Nephron progenitor cell (in vitro differentiated cells): ENCODE data around the gene VAV1.
"Not testable (repeated sequence)": the region's sequence is repeated elsewhere in the genome, so short reads cannot be mapped to it uniquely, and the experiment has no call there.

Source experiments
- DNase-seq: peaks from one replicate; pipeline ENCODE4 v3.0.0; 2021
- H3K27ac Mint-ChIP-seq: 2 replicates; pipeline ENCODE4 v1.8.0; 2021; ENCODE audit warnings: mild to moderate bottlenecking, moderate library complexity, mixed read lengths
- H3K27me3 Mint-ChIP-seq: 2 replicates; pipeline ENCODE4 v1.8.0; 2021; ENCODE audit warnings: mild to moderate bottlenecking, low read depth, mixed read lengths; ENCODE audit not compliant: poor library complexity
- H3K36me3 Mint-ChIP-seq: 2 replicates; pipeline ENCODE4 v1.8.0; 2021; ENCODE audit warnings: low read depth, mixed read lengths
- H3K4me1 Mint-ChIP-seq: 2 replicates; pipeline ENCODE4 v1.8.0; 2021; ENCODE audit warnings: mixed read lengths
- H3K4me3 Mint-ChIP-seq: 2 replicates; pipeline ENCODE4 v1.8.0; 2021; ENCODE audit warnings: mild to moderate bottlenecking, moderate library complexity, mixed read lengths
- H3K9me3 Mint-ChIP-seq: 2 replicates; pipeline ENCODE4 v1.8.0; 2021; ENCODE audit warnings: mild to moderate bottlenecking, moderate library complexity, mixed read lengths
- CTCF ChIP-seq: fragments of 200-600 bp; sonication (generic); IDR thresholded peaks from 2 replicates; pipeline ENCODE4 v1.5.0; 2021; ENCODE audit warnings: antibody characterized with exemption

The VAV1 gene

DNA sequence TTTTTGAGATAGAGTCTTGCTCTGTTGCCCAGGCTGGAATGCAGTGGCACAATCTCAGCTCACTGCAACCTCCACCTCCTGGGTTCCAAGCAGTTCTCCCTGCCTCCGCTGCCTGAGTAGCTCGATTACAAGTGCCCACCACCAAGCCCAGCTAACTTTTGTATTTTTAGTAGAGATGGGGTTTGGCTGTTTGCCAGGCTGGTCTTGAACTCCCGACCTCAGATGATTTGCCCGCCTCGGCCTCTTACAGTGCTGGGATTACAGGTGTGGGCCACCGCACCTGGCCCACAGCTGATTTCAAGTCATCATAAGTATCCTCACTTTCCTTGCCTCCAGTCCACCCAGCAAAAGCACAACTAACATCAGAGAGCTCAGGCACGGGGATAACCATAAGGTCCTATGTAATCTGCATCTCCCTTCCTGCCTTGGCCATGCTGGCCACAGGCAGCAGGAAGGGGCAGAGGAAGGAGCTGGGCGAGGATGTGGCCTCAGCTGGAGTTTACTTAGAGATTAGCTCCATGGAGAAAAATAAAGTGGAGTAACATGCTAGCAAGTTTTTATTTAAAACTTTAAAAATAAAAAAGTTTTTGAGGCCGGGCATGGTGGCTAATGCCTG is 91.9 kb downstream of the VAV1 start:
- peaks cover 32% of the 10 kb centered on the region for H3K27me3 Mint-ChIP-seq
- DNase-seq: no peak
- H3K36me3 Mint-ChIP-seq: no peaks in the 10 kb centered on the region
- no peak for TF ChIP-seq CTCF
- no peak overlapping the region for H3K4me3 Mint-ChIP-seq
- no peak overlapping the region for H3K27ac Mint-ChIP-seq
- peaks cover 16% of the 10 kb centered on the region for H3K9me3 Mint-ChIP-seq
- no peaks in the 10 kb centered on the region for H3K4me1 Mint-ChIP-seq

DNA sequence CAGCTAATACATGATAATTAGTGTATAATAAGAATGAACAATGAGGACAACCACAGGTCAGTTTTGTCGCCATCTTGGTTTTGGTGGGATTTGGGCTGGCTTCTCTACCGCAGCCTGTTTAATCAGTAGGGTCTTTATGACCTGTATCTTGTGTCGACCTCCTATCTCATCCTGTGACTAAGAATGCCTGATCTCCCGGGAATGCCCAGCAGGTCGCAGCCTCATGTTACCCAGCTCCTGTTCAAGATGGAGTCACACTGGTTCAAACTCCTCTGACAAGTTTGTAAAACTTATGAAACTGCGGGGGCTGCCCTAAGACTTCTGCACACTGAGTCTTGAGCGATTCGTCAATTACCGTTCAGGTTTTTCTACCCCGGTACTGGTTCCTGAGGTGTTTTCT is 93.3 kb downstream of the VAV1 start:
- no peak for DNase-seq
- Mint-ChIP-seq H3K4me3 (no peak overlapping the region), H3K4me1 (no peaks in the 10 kb centered on the region), H3K27ac (no peak overlapping the region), H3K9me3 (peaks cover 30% of the 10 kb centered on the region), H3K36me3 (no peaks in the 10 kb centered on the region), H3K27me3 (peaks cover 32% of the 10 kb centered on the region)
- TF ChIP-seq CTCF: no peak

DNA sequence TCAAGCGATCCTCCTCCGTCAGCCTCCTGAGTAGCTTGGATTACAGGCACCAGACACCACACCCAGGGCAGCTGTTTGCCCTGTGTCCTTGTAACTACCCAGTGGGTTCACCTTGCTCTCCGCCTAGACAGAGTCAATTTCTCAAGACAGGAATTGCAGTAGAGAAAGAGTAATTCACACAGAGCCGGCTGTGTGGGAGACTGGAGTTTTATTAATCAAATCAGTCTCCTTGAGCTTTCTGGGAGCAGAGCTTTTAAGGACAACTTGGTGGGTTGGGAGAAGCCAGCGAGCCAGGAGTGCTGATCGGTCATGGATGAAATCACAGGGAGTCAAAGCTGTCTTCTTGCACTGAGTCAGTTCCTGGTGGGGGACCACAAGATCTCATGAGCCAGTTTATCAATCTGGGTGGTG is 94.2 kb downstream of the VAV1 start:
- H3K4me1 Mint-ChIP-seq: no peaks in the 10 kb centered on the region
- H3K9me3 Mint-ChIP-seq: peaks cover 39% of the 10 kb centered on the region
- H3K4me3 Mint-ChIP-seq: no peak overlapping the region
- peaks cover 32% of the 10 kb centered on the region for H3K27me3 Mint-ChIP-seq
- H3K27ac Mint-ChIP-seq: no peak overlapping the region
- no peak for DNase-seq
- no peak for TF ChIP-seq CTCF
- no peaks in the 10 kb centered on the region for H3K36me3 Mint-ChIP-seq

- Mint-ChIP-seq H3K27me3 (peaks cover 25% of the 10 kb centered on the region), H3K27ac (no peak overlapping the region), H3K4me1 (no peaks in the 10 kb centered on the region), H3K4me3 (no peak overlapping the region), H3K9me3 (peaks cover 52% of the 10 kb centered on the region), H3K36me3 (no peaks in the 10 kb centered on the region)
- DNase-seq: no peak
- no peak for TF ChIP-seq CTCF
Observed at GRCh38 chr19:6868351-6868750, 95.8 kb downstream of the VAV1 start.

DNA sequence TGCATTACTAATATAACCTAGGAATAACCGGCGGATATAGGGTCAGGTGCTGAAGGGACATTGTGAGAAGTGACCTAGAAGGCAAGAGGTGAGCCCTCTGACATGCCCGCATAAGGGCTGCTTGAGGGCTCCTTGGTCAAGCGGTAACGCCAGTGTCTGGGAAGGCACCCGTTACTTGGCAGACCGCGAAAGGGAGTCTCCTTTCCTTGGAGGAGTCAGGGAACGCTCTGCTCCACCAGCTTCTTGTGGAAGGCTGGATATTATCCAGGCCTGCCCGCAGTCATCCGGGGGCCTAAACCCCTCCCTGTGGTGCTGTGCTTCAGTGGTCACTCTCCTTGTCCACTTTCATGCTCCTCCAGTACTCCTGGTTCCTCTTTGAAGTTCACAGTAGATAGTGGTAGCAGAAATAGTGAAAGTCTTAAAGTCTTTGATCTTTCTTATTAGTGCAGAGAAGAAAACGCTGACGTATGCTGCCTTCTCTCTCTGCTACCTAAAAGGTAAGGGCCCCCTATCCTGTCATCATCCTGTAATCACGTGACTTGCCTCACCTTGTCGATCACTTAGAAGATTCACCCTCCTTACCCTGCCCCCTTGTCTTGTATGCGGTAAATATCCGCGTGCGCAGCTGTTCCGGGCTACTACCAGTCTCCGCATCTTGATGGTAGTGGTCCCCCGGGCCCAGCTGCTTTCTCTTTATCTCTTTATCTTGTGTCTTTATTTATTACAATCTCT is 96.8 kb downstream of the VAV1 start:
- peaks cover 18% of the 10 kb centered on the region for H3K27me3 Mint-ChIP-seq
- not testable (repeated sequence) for H3K4me1 Mint-ChIP-seq, H3K36me3 Mint-ChIP-seq, H3K4me3 Mint-ChIP-seq, H3K27ac Mint-ChIP-seq, DNase-seq
- peaks cover 56% of the 10 kb centered on the region for H3K9me3 Mint-ChIP-seq

DNA sequence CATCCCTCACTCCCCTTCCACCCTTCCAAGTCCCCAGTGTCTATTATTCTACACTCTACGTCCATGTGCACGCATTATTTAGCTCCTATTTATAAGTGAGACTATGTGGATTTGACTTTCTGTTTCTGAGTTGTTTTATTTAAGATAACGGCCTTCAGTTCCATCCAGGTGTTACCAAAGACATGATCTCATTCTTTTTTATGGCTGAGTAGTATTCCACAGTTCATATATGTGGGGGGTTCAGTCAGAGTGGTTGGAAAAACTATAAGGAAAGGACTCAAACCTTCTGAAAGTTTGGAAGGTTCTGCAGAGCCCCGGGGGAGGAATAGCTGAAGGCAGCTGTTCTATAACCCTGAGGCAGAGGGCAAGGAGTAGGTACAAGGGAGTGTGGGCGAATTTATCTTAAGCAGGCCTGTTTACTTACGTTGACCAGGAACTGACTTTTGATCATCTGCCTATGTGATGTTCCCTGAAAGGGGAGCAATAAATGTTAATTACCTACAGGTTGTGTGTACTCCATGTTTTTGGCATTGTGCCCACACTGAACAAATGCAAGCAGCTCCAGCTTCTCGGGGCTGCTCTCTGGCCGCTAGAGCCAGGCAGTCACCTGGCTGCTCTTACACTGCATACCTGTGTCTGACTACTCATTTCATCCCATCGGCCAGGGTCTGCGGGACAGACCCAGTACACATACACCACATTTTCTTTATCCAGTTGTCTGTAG is 101.4 kb downstream of the VAV1 start:
- Mint-ChIP-seq H3K4me3 (no peak overlapping the region), H3K4me1 (no peaks in the 10 kb centered on the region), H3K27me3 (peaks cover 4% of the 10 kb centered on the region), H3K36me3 (no peaks in the 10 kb centered on the region), H3K9me3 (peaks cover 89% of the 10 kb centered on the region), H3K27ac (no peak overlapping the region)
- TF ChIP-seq CTCF: no peak
- no peak for DNase-seq
